ENCODE measurements around the gene DSC3. TPM values are rescaled to one million over a fixed set of nuclear protein-coding genes. Genes with fewer than 3 reads are reported as not detected.

Gene DSC3
- under 0.01 TPM in 1 of 2 replicates, not detected in the other for total RNA-seq (2014; rRNA removed; shearing (Covaris generic))

DNA sequence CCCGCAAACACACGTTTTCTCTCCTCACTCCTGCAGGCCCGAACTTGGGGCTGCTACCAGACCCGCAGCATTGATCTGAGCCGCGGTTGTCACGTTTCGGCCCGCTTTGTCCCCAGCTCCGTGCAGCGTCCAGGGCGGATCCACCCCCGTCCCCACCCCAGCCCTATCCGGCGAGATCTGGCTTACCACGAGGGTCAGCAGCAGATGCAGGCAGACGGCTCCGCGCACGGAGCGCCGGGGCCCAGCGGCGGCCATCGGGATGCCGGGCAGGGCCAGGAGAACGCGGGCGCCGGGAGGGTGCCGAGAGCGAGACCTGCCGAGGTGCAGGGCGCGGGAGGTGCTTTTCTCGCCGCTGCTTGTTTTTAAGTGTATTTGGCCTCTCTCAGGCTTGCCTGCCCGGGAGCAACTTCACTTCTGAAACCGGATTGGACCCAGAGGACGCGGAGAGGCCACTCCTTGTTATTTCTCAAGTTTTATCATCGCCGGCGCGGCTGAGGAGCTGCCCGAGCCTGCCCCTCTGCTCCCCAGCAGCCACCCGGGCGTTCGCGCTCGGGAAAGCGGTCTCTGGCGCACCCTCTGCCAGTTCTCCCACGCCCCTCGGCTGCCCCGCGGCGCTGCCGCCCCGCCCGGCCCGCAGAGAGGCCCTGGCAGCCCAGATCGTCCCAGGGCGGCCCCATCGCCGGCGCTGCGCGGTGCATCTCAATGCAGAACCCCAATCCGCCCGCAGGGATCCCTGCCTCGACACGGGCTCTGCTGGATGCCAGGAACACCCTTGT, at the start of gene DSC3:
Gene DSC3 (minus strand): TSS at position 337 of the 776 bp plus-strand sequence. CDS start 82 bp downstream, at position 255.
- no peak for DNase-seq (ENCODE audit: low read depth)

DNA sequence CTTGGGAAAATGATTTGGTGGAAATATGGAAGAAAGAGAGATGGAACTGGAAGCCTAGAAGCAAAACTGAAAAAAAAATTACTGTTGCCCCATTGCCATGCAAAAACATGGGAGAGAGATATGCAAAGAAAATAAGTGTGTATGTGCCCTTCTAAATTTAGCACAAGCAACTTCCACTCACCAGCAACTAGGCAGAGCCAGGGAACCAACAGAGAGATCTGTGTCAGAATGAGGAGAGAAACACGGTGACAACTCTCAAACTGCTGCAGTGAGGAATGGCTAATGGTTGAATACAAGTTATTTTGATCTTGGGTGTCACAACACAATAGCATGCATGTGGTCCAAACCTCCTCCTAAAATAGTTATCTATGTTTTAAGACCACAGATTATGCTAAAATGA, 48.8 kb upstream of the DSC3 start:
- DNase-seq (ENCODE audit: low read depth) = no peak

- DNase-seq (ENCODE audit: low read depth) = no peak
Measured at GRCh38 chr18:31088532-31088931, 46.0 kb upstream of the DSC3 start.

- DNase-seq (ENCODE audit: low read depth) = no peak
Measured at GRCh38 chr18:31079973-31080372, 37.4 kb upstream of the DSC3 start.

- no peak for DNase-seq (ENCODE audit: low read depth)
Measured at GRCh38 chr18:31077878-31078277, 35.3 kb upstream of the DSC3 start.

DNA sequence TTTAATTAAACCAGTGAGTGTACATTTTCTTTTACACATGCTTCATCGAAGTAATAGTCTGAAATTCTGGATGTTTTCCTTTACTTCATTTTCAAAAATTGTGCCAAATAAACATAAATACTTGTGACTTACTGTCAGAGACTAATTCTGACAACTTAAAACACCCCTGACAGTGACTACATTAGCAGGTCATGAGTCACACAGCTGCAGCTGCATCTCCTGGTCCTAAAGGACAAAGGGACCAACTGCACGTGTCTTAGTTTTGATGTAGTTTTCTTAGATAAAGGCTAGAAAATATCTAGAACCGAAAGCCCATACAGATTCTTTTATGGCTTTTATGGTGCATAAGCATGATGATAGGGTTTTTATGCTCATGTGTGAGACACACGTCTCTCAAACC, 29.6 kb upstream of the DSC3 start:
- no peak for DNase-seq (ENCODE audit: low read depth)

- DNase-seq (ENCODE audit: low read depth) = no peak
Measured at GRCh38 chr18:31070206-31070605, 27.7 kb upstream of the DSC3 start.

- DNase-seq (ENCODE audit: low read depth) = no peak
Measured at GRCh38 chr18:31066266-31066665, 23.7 kb upstream of the DSC3 start.

DNA sequence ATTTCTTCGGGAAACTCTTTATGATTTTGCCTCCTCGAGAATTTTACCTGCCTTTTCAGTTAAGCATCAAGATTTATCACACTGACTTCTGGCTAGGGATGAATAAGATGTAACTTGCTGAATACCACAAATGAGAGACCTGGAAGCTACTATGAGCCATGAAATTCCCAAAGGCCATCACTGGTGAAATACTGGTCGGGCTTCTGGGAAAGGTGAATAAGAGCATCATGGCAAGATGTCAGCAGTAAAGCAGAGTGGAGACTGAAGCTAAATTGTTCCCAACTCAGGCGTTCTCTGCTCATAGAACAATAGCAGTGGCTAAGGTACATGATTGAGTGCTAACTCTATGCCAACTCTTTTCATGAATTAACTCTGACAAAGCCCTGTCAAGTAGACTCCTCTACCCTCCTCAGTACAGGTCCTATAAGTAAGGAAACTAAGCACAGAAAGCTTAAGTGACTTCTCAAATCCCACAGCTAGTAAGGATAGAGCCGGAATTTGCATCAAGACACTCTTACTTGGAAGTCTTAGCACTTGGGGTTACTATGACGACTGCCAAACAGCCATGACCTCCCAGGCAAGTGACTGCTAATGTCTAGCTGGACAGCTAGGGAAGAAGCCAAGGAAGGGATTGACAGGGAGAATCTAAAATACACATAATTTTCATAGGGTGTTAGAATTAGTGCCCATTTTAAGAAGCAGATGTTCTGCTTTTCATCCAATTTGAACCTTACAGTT, 22.7 kb upstream of the DSC3 start:
- no peak for DNase-seq (ENCODE audit: low read depth)

DNA sequence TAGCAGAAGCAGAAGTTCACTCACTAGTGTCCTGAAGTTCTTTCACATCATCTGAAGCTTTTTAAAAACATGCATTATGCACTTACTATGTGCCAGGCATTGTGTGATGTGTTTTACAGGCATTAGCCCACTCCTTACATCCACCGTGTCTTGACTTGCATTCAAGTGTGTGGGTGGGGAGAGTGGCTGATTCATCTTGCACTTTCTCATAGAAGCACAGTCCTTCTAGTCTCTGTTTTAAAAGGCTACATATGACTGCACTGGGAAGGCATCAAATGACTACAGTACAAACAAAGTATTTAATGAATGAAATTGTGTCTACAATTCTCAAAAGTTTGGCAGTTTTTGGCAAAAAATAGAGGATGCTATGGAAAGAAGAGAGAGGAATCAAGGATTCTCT, 21.6 kb upstream of the DSC3 start:
- no peak for DNase-seq (ENCODE audit: low read depth)

- DNase-seq (ENCODE audit: low read depth) = no peak
Measured at GRCh38 chr18:31061945-31062344, 19.4 kb upstream of the DSC3 start.

DNA sequence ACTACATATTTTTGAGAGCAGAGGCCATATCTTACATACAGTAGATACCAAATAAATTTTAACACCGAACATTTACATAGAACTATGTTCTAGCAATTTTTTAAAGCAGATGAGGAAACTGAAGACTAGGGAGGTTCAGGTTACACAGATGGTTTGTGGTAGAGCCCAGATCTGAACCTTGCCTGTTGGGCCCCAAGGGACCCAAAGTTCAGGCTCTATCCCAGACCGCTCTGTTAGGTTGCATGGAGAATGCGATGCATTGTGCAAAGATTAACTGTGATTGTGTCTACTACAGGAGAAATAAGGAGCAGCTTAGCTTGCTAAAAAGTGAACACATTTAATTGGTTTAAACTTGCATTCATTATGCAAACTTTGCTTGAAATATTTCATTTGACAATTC, 16.4 kb upstream of the DSC3 start:
- DNase-seq (ENCODE audit: low read depth) = no peak

DNA sequence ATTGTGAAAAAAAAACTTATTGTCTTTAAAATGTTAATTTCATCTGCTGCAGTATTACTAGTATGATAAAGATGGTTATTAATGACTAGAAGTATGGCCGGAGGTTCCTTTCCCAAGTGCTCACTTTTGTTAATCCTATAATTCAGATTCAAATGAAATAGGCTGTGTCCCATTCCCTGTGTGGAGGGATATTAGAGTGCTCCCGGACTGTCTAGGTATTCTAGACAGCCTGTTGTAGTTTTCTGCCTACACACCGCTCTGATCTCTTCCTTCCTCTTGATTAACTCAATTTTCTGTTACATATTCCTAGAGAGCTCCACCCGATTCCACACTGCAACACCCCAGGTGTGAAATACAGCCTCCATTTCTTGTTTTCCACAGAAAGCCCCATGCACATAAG, 15.4 kb upstream of the DSC3 start:
- DNase-seq (ENCODE audit: low read depth) = no peak

GRCh38 chr18:31057051-31057450, 14.5 kb upstream of the DSC3 start:
- DNase-seq (ENCODE audit: low read depth) = no peak

GRCh38 chr18:31056296-31056695, 13.8 kb upstream of the DSC3 start:
- DNase-seq (ENCODE audit: low read depth) = no peak

GRCh38 chr18:31050635-31051034, 8.1 kb upstream of the DSC3 start:
- DNase-seq (ENCODE audit: low read depth) = no peak

DNA sequence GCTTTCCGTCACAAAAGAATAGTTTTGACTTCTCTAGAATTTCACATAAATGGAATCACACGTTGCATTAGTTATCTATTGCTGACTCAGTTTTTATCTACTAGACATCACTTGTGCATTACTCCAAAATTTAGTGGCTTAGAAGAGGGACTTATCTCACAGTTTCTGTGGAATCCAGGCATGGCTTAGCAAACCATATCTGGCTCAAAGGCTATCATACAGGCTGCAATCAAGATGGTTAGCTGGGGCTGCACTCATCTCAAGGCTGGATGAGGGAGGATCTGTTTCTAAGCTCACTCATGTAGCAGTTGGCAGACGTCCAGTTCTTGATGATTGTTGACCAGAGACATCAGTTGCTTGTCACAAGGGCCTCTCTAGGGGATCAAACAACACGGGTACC, 6.6 kb upstream of the DSC3 start:
- DNase-seq (ENCODE audit: low read depth) = no peak

DNA sequence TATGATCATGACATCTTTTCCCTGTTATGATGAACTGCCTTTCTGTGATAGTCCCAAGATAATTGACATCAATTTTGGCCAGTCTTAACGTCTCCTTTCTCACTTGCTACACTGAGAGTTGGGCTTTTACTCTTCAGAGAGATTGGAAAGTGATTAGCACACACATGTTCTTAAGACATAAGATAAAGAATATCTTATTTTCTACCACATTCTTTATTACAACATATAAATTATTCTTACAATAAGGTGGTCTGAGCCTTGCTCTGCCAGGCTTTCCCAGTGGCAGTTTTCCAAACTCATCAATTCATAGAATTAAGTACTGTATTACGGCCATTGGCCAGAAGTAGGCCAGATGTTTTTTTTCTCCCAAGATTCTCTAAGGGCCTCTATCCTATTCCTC, 5.7 kb upstream of the DSC3 start:
- no peak for DNase-seq (ENCODE audit: low read depth)

- DNase-seq (ENCODE audit: low read depth) = no peak
Measured at GRCh38 chr18:31046916-31047315, 4.4 kb upstream of the DSC3 start.

DNA sequence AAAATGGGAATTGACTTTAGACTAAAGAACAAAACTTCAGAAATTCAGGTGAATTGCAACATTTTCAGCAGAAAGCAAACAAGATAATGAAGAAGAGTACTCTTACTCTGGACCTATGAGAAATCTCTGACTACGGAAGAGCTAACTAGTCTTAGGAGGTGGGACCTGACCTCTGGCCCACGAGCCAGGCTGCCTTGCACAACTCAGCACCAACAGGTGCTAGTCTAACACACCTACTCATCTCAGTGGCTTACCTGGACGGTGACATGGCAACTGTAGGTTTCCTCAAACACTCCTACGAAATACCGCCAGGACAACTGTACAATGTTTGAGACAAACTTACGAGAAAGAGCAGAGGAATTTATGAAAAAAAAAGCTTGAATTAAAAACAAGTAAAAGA, 3.1 kb upstream of the DSC3 start:
- no peak for DNase-seq (ENCODE audit: low read depth)

DNA sequence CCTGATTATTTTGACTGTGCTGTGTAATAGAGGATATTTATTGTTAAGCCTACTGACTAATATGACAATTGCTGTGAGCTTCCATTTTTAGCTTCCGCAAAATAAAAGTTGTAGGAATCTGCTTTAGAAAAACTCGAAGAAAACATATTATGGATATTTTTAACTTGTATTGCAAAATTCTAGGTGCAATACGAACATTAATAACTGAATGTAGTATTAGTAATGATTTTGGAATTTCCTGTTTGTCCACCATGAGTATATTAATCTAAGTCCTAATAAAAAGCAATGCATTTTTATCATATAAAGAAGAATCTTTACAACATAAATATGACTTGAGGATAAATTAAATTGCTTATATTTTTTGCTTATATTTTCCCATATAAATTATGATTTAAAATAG, 2.4 kb upstream of the DSC3 start:
- no peak for DNase-seq (ENCODE audit: low read depth)

DNA sequence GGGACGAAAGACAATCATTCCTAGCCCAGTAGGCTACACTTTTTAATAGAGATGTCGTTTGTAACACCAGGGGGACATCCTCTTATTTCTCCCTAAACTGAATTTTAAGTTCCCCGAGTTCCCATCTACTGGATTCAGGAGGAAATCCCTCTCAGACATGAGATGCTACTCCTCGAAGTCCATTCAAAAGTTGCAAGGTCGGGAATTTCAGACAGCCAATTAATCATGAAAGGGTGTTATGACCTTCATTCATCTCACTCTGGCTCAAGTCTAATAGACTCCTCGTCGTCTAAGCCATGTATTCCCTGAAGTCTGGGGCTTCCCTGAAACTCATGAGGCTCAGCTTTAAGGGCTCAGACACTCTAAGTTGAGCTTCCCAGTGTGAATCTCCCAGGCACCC, 1.2 kb upstream of the DSC3 start:
- no peak for DNase-seq (ENCODE audit: low read depth)

- no peak for DNase-seq (ENCODE audit: low read depth)
Measured at GRCh38 chr18:31042084-31042405, 497 bp downstream of the DSC3 start.

Data from RPMI7951 (cell line).